ENCODE measurements around the gene CNOT2.
"Not testable (repeated sequence)": the region's sequence is repeated elsewhere in the genome, so short reads cannot be mapped to it uniquely, and the experiment has no call there.

The CNOT2 gene

DNA sequence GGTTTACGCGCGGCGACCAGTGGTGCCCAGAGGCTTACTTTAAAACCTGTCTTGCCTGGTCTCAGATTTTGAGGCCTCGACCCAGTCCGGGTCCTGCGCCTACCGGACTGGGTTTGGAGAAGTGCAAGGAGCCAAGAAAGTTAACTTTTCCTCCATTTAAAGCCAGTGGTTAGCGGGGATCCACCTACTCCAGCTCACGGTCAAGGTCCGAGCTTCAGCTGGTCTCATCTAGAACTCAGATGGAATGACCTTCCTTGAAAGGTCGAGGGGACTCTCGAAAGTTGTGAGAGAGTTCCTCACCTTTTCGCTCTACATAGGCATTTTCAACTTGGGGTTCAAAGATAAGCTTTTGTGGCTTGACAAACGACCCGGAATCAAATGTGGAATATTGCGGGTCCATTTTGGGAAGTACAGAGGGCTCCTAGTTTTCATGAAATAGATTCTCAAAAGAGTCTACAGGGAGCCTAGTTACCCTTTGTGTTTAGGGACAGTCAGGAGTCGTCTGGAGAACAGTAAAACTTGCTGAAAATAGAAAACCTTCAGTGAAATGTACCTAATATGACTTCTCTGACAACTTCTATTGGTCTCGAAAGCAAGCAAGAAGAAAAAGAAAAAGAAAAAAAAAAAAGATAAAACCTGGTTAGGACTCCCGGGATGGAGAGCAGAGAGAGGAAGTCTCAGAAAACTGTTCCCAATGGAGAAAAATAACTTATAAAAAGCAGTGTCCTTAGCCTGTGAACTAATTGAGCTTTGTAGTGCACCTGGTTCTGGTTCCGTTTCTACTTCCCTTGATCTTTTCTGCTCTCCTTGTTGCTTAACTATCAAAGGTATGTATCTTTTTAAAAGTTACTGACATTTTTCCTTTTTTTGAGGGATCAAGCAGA, 124.3 kb downstream of the CNOT2 start:
- no peak for DNase-seq

DNA sequence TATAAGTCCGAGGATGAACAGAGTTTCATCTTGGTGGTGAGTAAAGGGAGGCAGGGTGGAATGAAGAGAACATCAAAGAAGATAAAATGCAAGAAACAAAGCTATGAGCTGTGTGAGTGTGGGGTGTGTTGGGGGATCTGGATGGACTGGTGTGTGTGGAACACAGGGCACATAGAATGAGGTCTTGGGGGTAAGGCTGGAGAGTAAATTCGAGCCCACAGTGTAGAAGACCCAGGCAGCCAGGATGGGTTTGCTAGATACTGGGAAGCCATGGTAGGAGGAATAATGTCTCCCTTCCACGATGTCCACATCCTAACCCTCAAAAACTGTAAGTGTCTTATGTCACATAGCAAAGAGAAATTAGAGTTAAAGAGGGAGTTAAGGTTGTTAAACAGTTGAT, 129.6 kb downstream of the CNOT2 start:
- no peak for DNase-seq

DNA sequence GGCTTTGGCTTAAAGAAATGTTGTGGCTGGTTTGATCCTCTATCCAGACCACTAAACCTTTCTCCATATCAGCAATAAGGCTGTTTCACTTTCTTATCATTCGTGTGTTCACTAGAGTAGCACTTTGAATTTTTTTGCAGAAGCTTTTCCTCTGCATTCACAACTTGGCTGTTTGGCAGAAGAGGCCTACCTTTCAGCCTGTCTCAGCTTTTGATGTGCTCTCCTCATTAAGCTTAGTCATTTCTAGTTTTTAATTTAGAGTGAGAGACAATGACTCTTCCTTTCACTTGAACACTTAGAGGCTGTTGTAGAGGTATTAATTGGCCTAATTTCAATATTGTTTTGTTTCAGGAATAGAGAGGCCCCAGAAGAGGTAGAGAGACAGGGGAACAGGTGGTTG, 136.6 kb downstream of the CNOT2 start:
- no peak for DNase-seq

DNA sequence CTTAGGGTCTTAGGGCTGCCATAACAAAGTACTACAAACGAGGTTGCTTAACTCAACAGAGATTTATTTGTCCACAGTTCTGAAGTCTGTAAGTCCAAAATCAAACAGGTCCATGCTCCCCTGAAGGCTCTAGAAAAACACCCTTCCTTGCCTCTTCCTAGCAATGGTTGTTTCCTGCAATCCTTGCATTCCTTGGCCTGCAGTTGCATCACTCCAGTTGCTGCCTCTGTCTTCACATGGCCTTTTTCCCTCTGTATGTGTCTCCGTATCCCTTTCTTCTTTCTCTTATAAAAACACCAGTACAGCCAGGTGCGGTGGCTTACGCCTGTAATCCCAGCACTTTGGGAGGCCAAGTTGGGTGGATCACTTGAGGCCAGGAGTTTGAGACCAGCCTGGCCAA, 140.3 kb downstream of the CNOT2 start:
- no peak for DNase-seq

DNA sequence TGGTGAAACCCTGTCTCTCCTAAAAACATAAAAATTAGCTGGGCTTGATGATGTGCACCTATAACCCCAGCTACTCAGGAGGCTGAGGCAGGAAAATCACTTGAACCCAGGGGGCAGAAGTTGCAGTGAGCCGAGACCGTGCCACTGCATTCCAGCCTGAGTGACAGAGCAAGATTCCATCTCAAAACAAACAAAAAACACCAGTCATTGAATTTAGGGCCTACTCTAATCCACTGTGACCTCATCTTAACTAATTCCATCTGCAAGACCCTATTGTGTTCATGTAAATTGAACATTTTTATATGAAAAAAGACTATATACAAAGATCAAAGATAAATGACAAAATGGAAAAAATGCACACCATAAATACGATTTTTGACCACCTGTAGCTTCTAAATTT, 140.7 kb downstream of the CNOT2 start:
- no peak for DNase-seq

DNA sequence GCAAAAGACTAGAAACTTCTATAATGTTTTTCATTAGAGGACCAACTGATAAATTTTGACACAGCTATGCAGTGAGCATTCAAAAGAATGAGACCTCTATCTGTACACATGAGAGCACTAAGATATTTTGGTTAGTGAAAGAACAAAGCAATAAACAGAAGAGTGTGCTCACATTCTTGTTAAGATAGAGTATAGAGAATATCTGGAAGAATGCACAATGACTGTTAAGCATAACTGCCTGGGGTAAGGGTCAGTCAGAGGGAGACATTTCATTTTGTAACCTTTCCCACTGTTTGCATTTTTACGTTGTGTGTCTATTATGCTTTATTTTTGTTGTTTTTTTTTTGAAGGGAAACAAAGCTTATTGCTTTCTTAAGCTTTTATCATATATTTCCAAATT, 143.5 kb downstream of the CNOT2 start:
- DNase-seq: no peak

DNA sequence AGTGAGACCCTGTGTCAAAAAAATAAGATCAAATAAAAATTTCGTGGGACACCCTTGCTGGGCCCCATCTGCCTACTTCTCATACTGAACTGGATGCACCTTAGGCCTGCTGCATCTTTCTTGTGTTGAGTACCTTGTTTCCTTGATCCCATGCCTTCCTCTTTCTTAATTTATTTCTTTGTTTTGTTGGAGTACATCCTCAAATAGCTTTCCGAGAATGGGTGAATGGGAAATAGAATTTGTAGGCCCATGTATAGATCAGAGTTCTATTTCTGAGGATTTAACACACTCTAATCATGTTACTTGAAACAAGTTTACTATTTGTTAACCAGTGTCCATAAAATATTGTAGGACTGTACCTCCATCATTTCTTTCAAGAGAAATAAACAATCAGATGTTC, 146.4 kb downstream of the CNOT2 start:
- DNase-seq: no peak

DNA sequence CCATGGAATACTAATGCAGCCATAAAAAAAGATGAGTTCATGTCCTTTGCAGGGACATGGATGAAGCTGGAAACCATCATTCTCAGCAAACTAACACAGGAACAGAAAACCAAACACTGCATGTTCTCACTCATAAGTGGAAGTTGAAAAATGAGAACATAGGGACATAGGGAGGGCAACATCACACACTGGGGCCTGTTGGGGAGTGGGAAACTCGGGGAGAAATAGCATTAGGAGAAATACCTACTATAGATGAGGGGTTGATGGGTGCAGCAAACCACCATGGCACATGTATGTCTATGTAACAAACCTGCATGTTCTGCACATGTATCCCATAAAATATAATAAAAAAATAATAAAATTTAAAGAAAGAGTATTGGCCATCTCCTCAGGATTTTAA, 149.4 kb downstream of the CNOT2 start:
- not testable (repeated sequence) for DNase-seq

DNA sequence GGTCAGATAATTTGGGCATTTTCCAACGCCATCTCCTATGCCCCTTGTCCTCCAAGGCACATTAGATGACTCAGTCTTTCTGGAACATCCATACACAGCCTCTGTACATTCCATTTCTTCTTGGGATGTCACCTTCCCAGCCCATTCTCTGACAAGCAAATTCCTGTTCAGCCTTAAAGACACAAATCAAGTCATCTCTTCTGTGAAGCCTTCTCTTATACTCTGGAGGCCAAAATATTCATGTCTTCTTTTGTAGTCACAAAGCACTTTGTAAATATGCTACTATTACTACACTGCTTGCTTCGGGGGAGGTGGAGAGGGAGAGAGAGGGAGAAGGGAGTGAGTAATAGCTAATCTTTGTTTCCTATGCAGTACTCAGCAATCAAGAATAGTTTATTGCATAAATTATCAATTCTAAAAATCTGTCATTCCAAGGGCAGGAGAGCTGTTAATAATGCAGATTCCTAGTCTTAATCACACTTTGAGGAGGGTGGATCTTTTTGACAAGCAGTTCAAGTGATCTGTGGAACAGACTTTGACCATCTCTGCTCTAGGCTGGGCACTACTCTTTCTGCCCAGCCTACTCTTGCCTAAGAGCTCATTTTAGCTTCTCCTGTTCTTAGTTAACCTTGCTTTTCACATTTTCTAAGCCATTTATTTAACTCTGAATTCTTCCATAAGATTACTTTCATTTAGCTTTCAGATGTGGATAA, 150.7 kb downstream of the CNOT2 start:
- no peak for DNase-seq

DNA sequence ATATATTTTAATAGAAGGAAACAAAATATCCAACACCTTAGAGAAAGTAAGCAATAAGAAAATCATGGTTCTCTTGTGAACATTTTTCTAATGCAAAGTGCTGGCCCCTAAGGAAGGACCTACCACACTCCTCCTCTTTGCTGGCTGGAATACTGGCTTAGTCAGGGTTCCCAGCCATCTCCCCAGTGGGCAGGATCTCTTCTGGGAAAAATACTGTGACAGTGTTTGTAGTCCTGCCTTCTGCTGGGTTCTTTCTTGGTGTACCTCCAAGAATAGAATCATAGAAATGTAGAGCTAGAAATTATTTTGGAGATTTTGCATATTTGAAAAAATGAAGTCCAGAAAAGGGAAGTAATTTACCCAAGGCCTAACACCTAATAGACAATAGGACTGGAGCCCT, 154.8 kb downstream of the CNOT2 start:
- DNase-seq: no peak

DNA sequence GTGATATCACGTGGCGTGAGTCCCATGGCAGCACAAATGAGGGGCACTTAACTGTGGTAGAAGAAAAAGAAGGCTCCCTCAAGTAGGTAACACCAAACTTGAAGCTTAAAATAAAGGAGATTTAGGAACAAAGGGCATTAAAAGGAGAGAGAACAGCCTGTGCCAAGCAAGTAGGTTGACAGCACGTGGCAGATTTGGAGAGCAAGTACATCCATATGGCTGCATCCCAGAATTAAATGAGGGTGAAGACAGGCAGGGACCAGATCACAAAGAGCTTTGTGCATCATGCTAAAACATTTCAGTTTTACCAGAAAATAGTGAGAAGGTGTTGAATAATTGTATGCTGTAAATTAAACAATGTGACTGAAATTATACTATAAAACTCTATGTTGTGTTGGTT, 155.6 kb downstream of the CNOT2 start:
- DNase-seq: no peak

DNA sequence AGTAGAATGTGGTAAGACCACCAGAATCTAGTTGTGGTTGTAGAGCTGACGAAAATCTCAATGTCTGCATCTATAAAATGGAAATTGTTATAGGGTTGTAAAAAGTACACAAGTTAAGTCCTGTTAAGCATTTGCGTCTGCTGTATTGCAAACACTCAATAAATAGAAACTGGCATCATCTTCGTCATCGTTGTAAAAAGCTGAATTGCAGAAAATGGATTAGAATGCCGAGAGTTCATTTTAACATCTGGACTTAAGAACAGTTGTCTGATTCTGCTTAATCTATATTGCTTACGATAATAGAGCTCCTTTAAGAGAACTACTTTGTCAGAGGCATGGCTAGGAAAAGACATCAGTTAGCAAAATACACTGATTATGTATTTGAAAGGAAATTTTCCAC, 156.1 kb downstream of the CNOT2 start:
- no peak for DNase-seq

DNA sequence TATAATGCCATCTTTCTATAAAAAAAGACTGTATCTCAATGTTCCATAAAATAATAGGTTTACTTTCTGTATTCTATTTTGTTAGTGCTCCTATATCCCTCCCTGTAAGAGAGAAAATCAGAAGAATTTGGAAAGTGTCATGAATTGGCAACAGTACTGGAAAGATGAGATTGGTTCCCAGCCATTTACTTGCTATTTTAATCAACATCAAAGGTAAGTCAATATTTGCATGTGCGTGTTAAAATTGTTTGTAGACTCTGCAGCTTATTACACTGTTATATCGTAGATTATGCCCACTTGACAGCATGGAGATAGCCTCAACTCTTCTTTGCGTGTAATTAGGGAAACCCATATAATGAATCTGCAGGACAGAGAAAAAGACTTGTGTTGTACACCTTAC, 156.9 kb downstream of the CNOT2 start:
- DNase-seq: no peak

DNA sequence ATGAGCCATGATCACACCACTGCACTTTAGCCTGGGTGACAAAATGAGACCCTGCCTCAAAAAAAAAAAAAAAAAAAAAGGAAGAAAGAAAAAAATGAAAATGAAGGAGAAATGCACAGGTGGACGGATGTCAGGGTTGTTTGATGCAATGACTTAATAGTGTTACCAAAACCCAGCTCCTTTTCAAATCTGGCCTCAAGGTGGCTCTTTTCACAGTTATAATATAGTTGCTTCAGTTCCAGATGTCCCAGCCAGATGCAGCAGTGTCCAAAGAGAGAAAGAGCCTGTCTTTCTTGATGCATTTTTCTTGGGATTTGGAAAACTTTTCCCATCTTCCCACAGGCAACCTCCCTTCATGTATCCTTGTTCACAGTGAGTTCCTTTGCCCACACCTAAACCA, 159.4 kb downstream of the CNOT2 start:
- DNase-seq: no peak

DNA sequence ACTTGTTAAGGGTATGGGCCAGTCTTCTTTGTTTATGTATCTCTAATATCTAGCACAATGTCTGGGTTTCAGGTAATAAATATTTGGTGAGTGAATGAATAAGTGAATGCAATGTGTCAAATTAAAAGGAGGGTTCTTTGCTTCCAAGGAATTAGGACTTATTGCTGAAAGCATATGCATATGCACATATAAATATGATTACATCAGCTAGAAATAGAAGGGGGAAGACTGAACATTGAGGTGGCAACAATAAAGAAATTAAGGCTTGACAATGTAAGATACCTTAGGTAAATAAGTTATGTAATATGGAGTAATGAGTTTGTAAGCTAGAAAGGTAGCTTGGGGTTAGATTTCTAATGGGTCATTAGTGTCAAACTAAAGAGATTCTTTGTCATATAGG, 160.6 kb downstream of the CNOT2 start:
- DNase-seq: no peak

Measured in NCI-H1436 treated with DMSO at 0.1 percent for 48 hours (cell line).